Measurements from ENCODE around the gene DR1.

- no peak for TF ChIP-seq ATF2 (CRISPR knock-in tag; IDR thresholded peaks at IDR 0.05)
- TF ChIP-seq SIN3A (IDR thresholded peaks at IDR 0.05; ENCODE audit: borderline replicate concordance, low read depth, low read length), result no peak
- no peak for TF ChIP-seq USF2 (IDR thresholded peaks at IDR 0.05; ENCODE audit: low read depth, low read length)
- no peak for TF ChIP-seq USF2 (CRISPR knock-in tag; IDR thresholded peaks at IDR 0.05; ENCODE audit: borderline replicate concordance)
Measured at GRCh38 chr1:93317207-93317606, 28.5 kb upstream of the DR1 start.

Measured in HepG2 (cell line).